Body of pancreas (tissue), 4 donors: ENCODE results near the gene TNFRSF12A.

Experiments used
- POLR2A ChIP-seq, 3 donors: fragments of 450-650 bp; IDR thresholded peaks; one replicate each; pipeline ENCODE4 v1.6.1; 2016; ENCODE audit warnings: antibody characterized with exemption in 3 of 3, mild to moderate bottlenecking in 2 of 3
- TF ChIP-seq, protein P1 (sequence below), 7 experiments: fragments of 450-650 bp in 4 of 7; fragments of 200-600 bp in 3 of 7; sonication (generic) in 3 of 7; IDR thresholded peaks; one replicate each; pipeline ENCODE4 v1.5.1; 2016 to 2019; ENCODE audit warnings: antibody characterized with exemption in 7 of 7

- TF ChIP-seq, protein P1, sequence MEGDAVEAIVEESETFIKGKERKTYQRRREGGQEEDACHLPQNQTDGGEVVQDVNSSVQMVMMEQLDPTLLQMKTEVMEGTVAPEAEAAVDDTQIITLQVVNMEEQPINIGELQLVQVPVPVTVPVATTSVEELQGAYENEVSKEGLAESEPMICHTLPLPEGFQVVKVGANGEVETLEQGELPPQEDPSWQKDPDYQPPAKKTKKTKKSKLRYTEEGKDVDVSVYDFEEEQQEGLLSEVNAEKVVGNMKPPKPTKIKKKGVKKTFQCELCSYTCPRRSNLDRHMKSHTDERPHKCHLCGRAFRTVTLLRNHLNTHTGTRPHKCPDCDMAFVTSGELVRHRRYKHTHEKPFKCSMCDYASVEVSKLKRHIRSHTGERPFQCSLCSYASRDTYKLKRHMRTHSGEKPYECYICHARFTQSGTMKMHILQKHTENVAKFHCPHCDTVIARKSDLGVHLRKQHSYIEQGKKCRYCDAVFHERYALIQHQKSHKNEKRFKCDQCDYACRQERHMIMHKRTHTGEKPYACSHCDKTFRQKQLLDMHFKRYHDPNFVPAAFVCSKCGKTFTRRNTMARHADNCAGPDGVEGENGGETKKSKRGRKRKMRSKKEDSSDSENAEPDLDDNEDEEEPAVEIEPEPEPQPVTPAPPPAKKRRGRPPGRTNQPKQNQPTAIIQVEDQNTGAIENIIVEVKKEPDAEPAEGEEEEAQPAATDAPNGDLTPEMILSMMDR (IDR thresholded peaks at IDR 0.05), result no peak
- peak in 1 of 3 donors; percentile 3 for TF ChIP-seq POLR2A (IDR thresholded peaks at IDR 0.05)
Observed at GRCh38 chr16:3068487-3068886, 48.3 kb downstream of the TNFRSF12A start.
